ENCODE measurements around the gene MMP23B.

Gene MMP23B

GRCh38 chr1:1614204-1614953 is 17.6 kb upstream of the MMP23B start:
- no peaks in the 10 kb centered on the region for H3K27me3 ChIP-seq (ENCODE audit: control insufficient read depth, insufficient read depth, low read length, poor library complexity, severe bottlenecking)
- peaks cover 4% of the 10 kb centered on the region for H3K36me3 ChIP-seq (ENCODE audit: control insufficient read depth, insufficient read depth, low read length)
- H3K4me3 ChIP-seq (ENCODE audit: insufficient read depth, low read depth, low read length): peak overlapping the region; percentile 94
- WGBS, 2 experiments: 50 to 52% methylated on average over 30 of the region's 30 CpGs
- peak overlapping the region; percentile 57 for H3K27ac ChIP-seq (ENCODE audit: insufficient read depth, low read depth, low read length, poor library complexity, severe bottlenecking)
- H3K9me3 ChIP-seq (ENCODE audit: control insufficient read depth, low read length): no peaks in the 10 kb centered on the region
- H3K4me1 ChIP-seq (ENCODE audit: control insufficient read depth, insufficient read depth, low read length): peaks cover 16% of the 10 kb centered on the region

GRCh38 chr1:1614954-1615255 is 17.1 kb upstream of the MMP23B start:
- H3K27ac ChIP-seq (ENCODE audit: insufficient read depth, low read depth, low read length, poor library complexity, severe bottlenecking): peak overlapping the region; percentile 57
- no peaks in the 10 kb centered on the region for H3K27me3 ChIP-seq (ENCODE audit: control insufficient read depth, insufficient read depth, low read length, poor library complexity, severe bottlenecking)
- peaks cover 16% of the 10 kb centered on the region for H3K4me1 ChIP-seq (ENCODE audit: control insufficient read depth, insufficient read depth, low read length)
- H3K4me3 ChIP-seq (ENCODE audit: insufficient read depth, low read depth, low read length): peak overlapping the region; percentile 94
- H3K36me3 ChIP-seq (ENCODE audit: control insufficient read depth, insufficient read depth, low read length): peaks cover 4% of the 10 kb centered on the region
- WGBS, 2 experiments: 2% methylated on average over 23 of the region's 23 CpGs
- H3K9me3 ChIP-seq (ENCODE audit: control insufficient read depth, low read length): no peaks in the 10 kb centered on the region

GRCh38 chr1:1615256-1616044 is 16.5 kb upstream of the MMP23B start, which contains the start of gene MIB2:
TSS of gene MIB2 (plus strand) at chr1:1615500. CDS start at chr1:1623453, 7,953 bp downstream.
- Histone ChIP-seq H3K27ac (ENCODE audit: insufficient read depth, low read depth, low read length, poor library complexity, severe bottlenecking) (peak within 1 kb of the TSS; percentile 99), H3K4me1 (ENCODE audit: control insufficient read depth, insufficient read depth, low read length) (peaks cover 16% of the 10 kb centered on the region), H3K27me3 (ENCODE audit: control insufficient read depth, insufficient read depth, low read length, poor library complexity, severe bottlenecking) (no peaks in the 10 kb centered on the region), H3K4me3 (ENCODE audit: insufficient read depth, low read depth, low read length) (peak within 1 kb of the TSS; percentile 94), H3K36me3 (ENCODE audit: control insufficient read depth, insufficient read depth, low read length) (peaks cover 4% of the 10 kb centered on the region), H3K9me3 (ENCODE audit: control insufficient read depth, low read length) (no peaks in the 10 kb centered on the region)
- 0% methylated on average over 107 of the region's 107 CpGs for WGBS, 2 experiments

DNA sequence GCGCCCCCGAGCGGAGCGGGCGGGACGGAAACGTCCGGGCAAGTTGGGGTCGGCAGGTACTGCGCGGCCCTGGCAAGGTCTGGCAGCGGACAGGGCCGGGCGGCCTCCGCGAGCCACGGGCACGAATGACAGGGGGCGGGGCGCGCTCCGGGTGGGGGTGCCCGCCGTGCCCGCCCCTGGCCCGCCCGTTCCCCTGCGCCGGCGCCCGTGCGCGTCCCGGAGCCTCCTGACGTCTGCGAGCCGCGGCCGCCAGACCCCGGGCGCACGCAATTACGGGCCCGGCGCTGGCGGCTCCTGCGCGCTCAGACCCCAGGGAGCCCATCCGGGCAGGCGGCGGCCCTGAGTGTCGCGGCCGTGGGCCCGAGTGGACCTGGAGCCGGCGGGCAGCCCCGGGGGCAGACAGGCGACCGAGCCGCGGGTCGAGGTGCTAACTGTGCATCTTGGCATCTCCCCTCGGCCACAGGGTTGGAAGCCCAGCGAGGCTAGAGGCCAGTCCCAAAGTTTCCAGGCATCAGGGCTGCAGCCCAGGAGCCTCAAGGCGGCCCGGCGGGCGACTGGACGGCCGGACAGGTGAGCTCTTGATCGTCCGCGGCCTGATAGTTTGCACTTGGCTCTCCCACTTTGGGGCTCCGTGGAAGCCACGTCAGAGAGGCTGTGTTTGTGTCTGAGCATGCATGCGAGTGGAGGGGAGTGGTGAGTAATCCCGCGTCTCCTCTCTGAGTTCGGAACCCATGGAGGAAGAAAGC is 15.8 kb upstream of the MMP23B start:
- H3K4me3 ChIP-seq (ENCODE audit: insufficient read depth, low read depth, low read length): peak overlapping the region; percentile 94
- no peaks in the 10 kb centered on the region for H3K27me3 ChIP-seq (ENCODE audit: control insufficient read depth, insufficient read depth, low read length, poor library complexity, severe bottlenecking)
- peaks cover 16% of the 10 kb centered on the region for H3K4me1 ChIP-seq (ENCODE audit: control insufficient read depth, insufficient read depth, low read length)
- 10 to 11% methylated on average over 80 of the region's 80 CpGs for WGBS, 2 experiments
- peaks cover 4% of the 10 kb centered on the region for H3K36me3 ChIP-seq (ENCODE audit: control insufficient read depth, insufficient read depth, low read length)
- H3K27ac ChIP-seq (ENCODE audit: insufficient read depth, low read depth, low read length, poor library complexity, severe bottlenecking): no peak overlapping the region
- no peaks in the 10 kb centered on the region for H3K9me3 ChIP-seq (ENCODE audit: control insufficient read depth, low read length)

DNA sequence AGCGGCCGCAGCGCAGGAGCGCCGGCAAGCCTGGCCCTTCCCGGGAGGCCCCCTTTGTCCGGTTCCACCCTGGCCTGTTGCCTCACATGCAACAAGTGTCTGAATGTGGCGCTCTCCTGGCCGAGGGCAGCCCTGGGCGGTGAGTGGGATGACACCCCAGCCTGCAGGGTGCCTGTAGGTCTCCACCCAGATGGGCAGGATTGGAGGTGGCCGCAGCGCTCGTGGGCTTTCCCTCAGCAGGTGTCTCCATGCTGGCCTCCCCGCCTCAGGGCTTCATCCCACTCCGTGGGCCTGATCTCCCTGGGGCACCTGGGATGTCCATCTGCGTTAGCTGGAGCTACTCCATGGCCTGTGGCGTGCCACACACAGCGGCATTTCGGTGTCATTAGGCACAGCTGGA is 15.1 kb upstream of the MMP23B start:
- Histone ChIP-seq H3K27ac (ENCODE audit: insufficient read depth, low read depth, low read length, poor library complexity, severe bottlenecking) (no peak overlapping the region), H3K9me3 (ENCODE audit: control insufficient read depth, low read length) (no peaks in the 10 kb centered on the region), H3K4me3 (ENCODE audit: insufficient read depth, low read depth, low read length) (peak overlapping the region; percentile 94), H3K36me3 (ENCODE audit: control insufficient read depth, insufficient read depth, low read length) (peaks cover 4% of the 10 kb centered on the region), H3K4me1 (ENCODE audit: control insufficient read depth, insufficient read depth, low read length) (peaks cover 16% of the 10 kb centered on the region), H3K27me3 (ENCODE audit: control insufficient read depth, insufficient read depth, low read length, poor library complexity, severe bottlenecking) (no peaks in the 10 kb centered on the region)
- 85 to 87% methylated on average over 19 of the region's 19 CpGs for WGBS, 2 experiments

GRCh38 chr1:1617516-1617915 is 14.5 kb upstream of the MMP23B start:
- Histone ChIP-seq H3K27me3 (ENCODE audit: control insufficient read depth, insufficient read depth, low read length, poor library complexity, severe bottlenecking) (no peaks in the 10 kb centered on the region), H3K36me3 (ENCODE audit: control insufficient read depth, insufficient read depth, low read length) (peaks cover 4% of the 10 kb centered on the region), H3K4me3 (ENCODE audit: insufficient read depth, low read depth, low read length) (no peak overlapping the region), H3K27ac (ENCODE audit: insufficient read depth, low read depth, low read length, poor library complexity, severe bottlenecking) (no peak overlapping the region), H3K9me3 (ENCODE audit: control insufficient read depth, low read length) (no peaks in the 10 kb centered on the region), H3K4me1 (ENCODE audit: control insufficient read depth, insufficient read depth, low read length) (peaks cover 16% of the 10 kb centered on the region)
- 95 to 96% methylated on average over 11 of the region's 11 CpGs for WGBS, 2 experiments

DNA sequence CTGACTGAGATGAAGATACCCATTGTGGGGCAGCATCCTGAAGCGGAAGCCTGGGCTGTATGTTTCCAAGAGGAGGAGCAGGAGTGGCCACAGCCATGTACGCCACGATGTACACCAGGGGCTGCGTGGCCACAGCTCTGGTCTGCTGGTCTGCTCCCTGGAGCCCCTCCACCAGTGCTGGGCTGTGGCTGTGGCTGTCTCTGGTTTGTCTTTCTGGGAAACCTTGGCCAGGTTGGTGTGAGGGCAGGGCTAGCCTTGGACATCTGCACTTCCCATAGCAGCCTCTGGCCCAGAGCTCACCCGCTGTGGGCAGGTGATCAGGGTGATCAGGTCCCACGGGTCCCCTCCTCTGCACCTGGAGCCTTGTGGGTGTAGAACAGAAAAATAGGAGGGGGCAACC is 14.0 kb upstream of the MMP23B start:
- Histone ChIP-seq H3K27ac (ENCODE audit: insufficient read depth, low read depth, low read length, poor library complexity, severe bottlenecking) (no peak overlapping the region), H3K27me3 (ENCODE audit: control insufficient read depth, insufficient read depth, low read length, poor library complexity, severe bottlenecking) (no peaks in the 10 kb centered on the region), H3K4me3 (ENCODE audit: insufficient read depth, low read depth, low read length) (no peak overlapping the region), H3K9me3 (ENCODE audit: control insufficient read depth, low read length) (no peaks in the 10 kb centered on the region), H3K4me1 (ENCODE audit: control insufficient read depth, insufficient read depth, low read length) (peaks cover 16% of the 10 kb centered on the region), H3K36me3 (ENCODE audit: control insufficient read depth, insufficient read depth, low read length) (peaks cover 4% of the 10 kb centered on the region)
- WGBS, 2 experiments: 93 to 97% methylated on average over 6 of the region's 6 CpGs

DNA sequence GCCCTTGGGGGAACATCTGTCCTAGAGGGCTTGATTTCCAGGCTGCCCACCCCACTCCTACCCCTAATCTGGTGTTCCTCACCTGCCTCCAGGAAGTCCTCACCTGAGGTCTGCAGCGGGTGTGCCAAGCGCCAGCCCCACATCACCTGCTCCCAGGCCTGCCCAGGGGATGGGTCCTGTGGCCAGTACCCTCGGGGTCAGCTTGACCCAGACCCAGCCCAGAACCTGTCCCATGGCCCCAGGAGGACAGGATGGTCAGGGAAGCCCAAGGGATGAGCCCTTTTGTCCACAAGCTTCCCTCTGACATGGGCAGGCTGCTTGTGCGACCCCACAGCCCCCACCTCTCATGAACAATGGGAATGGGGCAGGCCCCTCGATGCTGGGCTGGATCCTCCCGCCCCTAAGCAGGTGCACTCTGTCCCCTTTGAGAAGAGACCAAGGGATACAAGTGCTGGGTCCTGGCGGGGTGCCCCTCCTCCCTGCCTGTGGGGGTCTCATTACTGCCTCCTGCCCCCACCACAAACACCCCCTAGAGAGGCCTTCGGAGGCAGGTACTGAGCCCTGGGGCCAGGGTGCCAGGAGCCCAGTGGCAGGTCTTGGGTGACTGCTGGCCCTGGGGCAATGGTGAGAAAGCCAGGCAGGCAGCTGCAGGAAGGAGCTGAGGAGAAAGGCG is 13.4 kb upstream of the MMP23B start:
- H3K36me3 ChIP-seq (ENCODE audit: control insufficient read depth, insufficient read depth, low read length): peaks cover 4% of the 10 kb centered on the region
- H3K27ac ChIP-seq (ENCODE audit: insufficient read depth, low read depth, low read length, poor library complexity, severe bottlenecking): no peak overlapping the region
- H3K9me3 ChIP-seq (ENCODE audit: control insufficient read depth, low read length): no peaks in the 10 kb centered on the region
- WGBS, 2 experiments: 89 to 90% methylated on average over 9 of the region's 9 CpGs
- no peaks in the 10 kb centered on the region for H3K27me3 ChIP-seq (ENCODE audit: control insufficient read depth, insufficient read depth, low read length, poor library complexity, severe bottlenecking)
- H3K4me3 ChIP-seq (ENCODE audit: insufficient read depth, low read depth, low read length): no peak overlapping the region
- peaks cover 16% of the 10 kb centered on the region for H3K4me1 ChIP-seq (ENCODE audit: control insufficient read depth, insufficient read depth, low read length)

DNA sequence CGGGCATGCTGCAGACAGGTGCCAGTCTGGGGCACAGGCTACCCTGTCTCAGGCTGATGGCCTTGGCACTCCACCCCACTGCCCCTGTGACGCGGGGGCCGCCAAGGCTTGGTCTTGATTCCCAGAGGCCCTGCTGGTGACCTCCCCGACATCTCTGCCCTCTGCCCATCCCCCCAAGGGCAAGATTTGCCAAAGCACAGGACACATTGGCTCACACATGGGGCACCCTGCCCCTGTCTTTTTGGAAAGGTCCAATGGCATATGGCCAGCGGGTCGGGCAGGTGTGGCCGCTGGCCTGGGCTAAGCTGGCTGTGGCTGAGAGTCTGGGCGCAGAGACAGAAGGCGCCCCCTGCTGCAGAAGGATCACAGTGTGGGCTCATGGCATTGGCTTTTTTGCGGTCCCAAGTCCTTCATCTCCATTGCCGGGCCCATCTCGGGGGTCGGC is 12.0 kb upstream of the MMP23B start:
- no peaks in the 10 kb centered on the region for H3K27me3 ChIP-seq (ENCODE audit: control insufficient read depth, insufficient read depth, low read length, poor library complexity, severe bottlenecking)
- H3K4me1 ChIP-seq (ENCODE audit: control insufficient read depth, insufficient read depth, low read length): peaks cover 8% of the 10 kb centered on the region
- H3K27ac ChIP-seq (ENCODE audit: insufficient read depth, low read depth, low read length, poor library complexity, severe bottlenecking): no peak overlapping the region
- no peaks in the 10 kb centered on the region for H3K9me3 ChIP-seq (ENCODE audit: control insufficient read depth, low read length)
- WGBS, 2 experiments: 81 to 82% methylated on average over 14 of the region's 14 CpGs
- H3K4me3 ChIP-seq (ENCODE audit: insufficient read depth, low read depth, low read length): no peak overlapping the region
- peaks cover 4% of the 10 kb centered on the region for H3K36me3 ChIP-seq (ENCODE audit: control insufficient read depth, insufficient read depth, low read length)

All from ectodermal cell (in vitro differentiated cells).